GM12878 (cell line): ENCODE results near the gene BCKDHA. TPM values are rescaled to one million over a fixed set of nuclear protein-coding genes. Genes with fewer than 3 reads are reported as not detected.

Experiments
- ATAC-seq: fragments of 200-7000 bp; cut with Tn5 transposase; 3 replicates; pipeline ENCODE4 v1.9.1; 2020; ENCODE audit warnings: mild to moderate bottlenecking, moderate library complexity
- BruUV-seq: library from RNA; stranded (reverse); fragments of 400-500 nt; replicated peaks from 2 replicates; lab custom pipeline; 2021; lab: Mats Ljungman, UMichigan
- CTCF ChIA-PET: fragments of 300-600 bp; sonication (Branson Sonifier 250); formaldehyde crosslinking; extraction: SDS; loops from one replicate; lab custom pipeline; 2021; ENCODE audit warnings: inconsistent platforms; lab: Yijun Ruan, JAX
- POLR2A ChIA-PET: fragments of 350-600 bp; formaldehyde crosslinking; extraction: SDS; loops from one replicate; lab custom pipeline; 2021; ENCODE audit warnings: inconsistent platforms; lab: Charles Lee
- RAD21 ChIA-PET: fragments of 300-600 bp; sonication (Branson Sonifier 250); formaldehyde crosslinking; loops from one replicate; lab custom pipeline; 2023; ENCODE audit warnings: antibody characterized with exemption; ENCODE audit not compliant: unreplicated experiment; lab: Charles Lee
- SMC1A ChIA-PET: fragments of 300-600 bp; sonication (Branson Sonifier 250); formaldehyde crosslinking; loops from one replicate; lab custom pipeline; 2023; ENCODE audit not compliant: unreplicated experiment, uncharacterized antibody; lab: Charles Lee
- DNase-seq: peaks from one replicate; pipeline ENCODE4 v3.0.0-alpha.2; 2011; ENCODE audit warnings: low read depth, low spot score
- FAIRE-seq: peaks from 3 replicates; lab custom pipeline; 2011; peaks lifted over from hg19 to GRCh38; lab: Jason Lieb, UNC
- H2AFZ ChIP-seq: 2 replicates; pipeline ENCODE4 v1.6.0; 2011; ENCODE audit warnings: low read depth, low read length, control low read depth; ENCODE audit not compliant: control insufficient read depth
- H3K27ac ChIP-seq: 2 replicates; pipeline ENCODE4 v1.5.1; 2011; ENCODE audit warnings: control low read depth; ENCODE audit not compliant: control insufficient read depth, insufficient read depth
- H3K27me3 ChIP-seq, 2 experiments: replicated peaks in 1 of 2; 2 replicates each; pipeline versions ENCODE4 v1.6.0 to v1.6.1; 2011; ENCODE audit warnings: low read length in 1 of 2; ENCODE audit not compliant: control insufficient read depth in 2 of 2, insufficient read depth in 2 of 2
- H3K36me3 ChIP-seq, 2 experiments: 2 replicates each; pipeline ENCODE4 v1.5.1; 2011; ENCODE audit warnings: low read length in 1 of 2; ENCODE audit not compliant: control insufficient read depth in 2 of 2, insufficient read depth in 2 of 2
- H3K4me1 ChIP-seq: 2 replicates; pipeline ENCODE4 v1.6.1; 2011; ENCODE audit warnings: mild to moderate bottlenecking, low read length, moderate library complexity, mixed read lengths; ENCODE audit not compliant: control insufficient read depth, insufficient read depth
- H3K4me2 ChIP-seq: 2 replicates; pipeline ENCODE4 v1.6.0; 2011; ENCODE audit warnings: control low read depth; ENCODE audit not compliant: control insufficient read depth, insufficient read depth
- H3K4me3 ChIP-seq: fragments of 200-600 bp; sonication (generic); 2 replicates; pipeline ENCODE4 v1.5.1; 2016
- H3K79me2 ChIP-seq: 2 replicates; pipeline ENCODE4 v1.6.0; 2011; ENCODE audit warnings: low read length; ENCODE audit not compliant: control insufficient read depth, insufficient read depth
- H3K9ac ChIP-seq: 2 replicates; pipeline ENCODE4 v1.8.0; 2011; ENCODE audit warnings: low read length, control low read depth, mixed read lengths; ENCODE audit not compliant: control insufficient read depth, insufficient read depth
- H3K9me3 ChIP-seq: replicated peaks from 3 replicates; pipeline ENCODE4 v1.5.1; 2011; ENCODE audit warnings: mild to moderate bottlenecking, low read length; ENCODE audit not compliant: control insufficient read depth, insufficient read depth
- H4K20me1 ChIP-seq: 2 replicates; pipeline ENCODE4 v1.6.0; 2011; ENCODE audit not compliant: control insufficient read depth, insufficient read depth
- HDGF ChIP-seq: fragments of 450-650 bp; IDR thresholded peaks from 2 replicates; pipeline ENCODE4 v1.6.1; 2016; ENCODE audit warnings: antibody characterized with exemption
- MLLT1 ChIP-seq: fragments of 450-650 bp; IDR thresholded peaks from 2 replicates; pipeline ENCODE4 v1.6.1; 2016; ENCODE audit warnings: mild to moderate bottlenecking
- MYB ChIP-seq: fragments of 150-350 bp; IDR thresholded peaks from 2 replicates; pipeline ENCODE4 v1.6.1; 2014; ENCODE audit warnings: mild to moderate bottlenecking, low read depth, low read length, borderline replicate concordance
- NFIC ChIP-seq: IDR thresholded peaks from 2 replicates; pipeline ENCODE4 v1.6.1; 2012; ENCODE audit warnings: low read depth, mild to moderate bottlenecking, inconsistent platforms, low read length, moderate library complexity
- NR2C1 ChIP-seq: fragments of 450-650 bp; IDR thresholded peaks from 2 replicates; pipeline ENCODE4 v1.6.1; 2017; ENCODE audit warnings: antibody characterized with exemption, mild to moderate bottlenecking, moderate library complexity
- NRF1 ChIP-seq: conservative IDR thresholded peaks from 2 replicates; pipeline ENCODE4 v1.6.1; 2011; ENCODE audit warnings: mild to moderate bottlenecking, low read depth, low read length, improper control_type of control experiment
- TARDBP ChIP-seq: IDR thresholded peaks from 2 replicates; pipeline ENCODE4 v1.6.1; 2016; ENCODE audit warnings: borderline replicate concordance
- WGBS: methylation state at CpG from one replicate; pipeline ENCODE4 v1.1.6; 2016; ENCODE audit warnings: low lambda C conversion rate; ENCODE audit not compliant: insufficient replicate concordance, insufficient coverage; ENCODE audit errors: missing lambda C conversion rate; 5-methylcytosine and 5-hydroxymethylcytosine counted together
- in situ Hi-C: fragments of 300-500 bp; cut with MboI; formaldehyde crosslinking; loops from 9 replicates; pipeline ENCODE4 v1.14.3; 2018; ENCODE audit warnings: mixed read lengths
- intact Hi-C: fragments of 100-400 bp; cut with micrococcal nuclease; formaldehyde crosslinking; loops from one replicate; pipeline ENCODE4 v1.14.2; 2022; ENCODE audit not compliant: unreplicated experiment
- polyA plus RNA-seq, 11 experiments: library from polyadenylated mRNA; depleted of rRNA in 4 of 11; unstranded in 6 of 11; stranded (reverse) in 5 of 11; fragments of >200 nt; fragmentation: Nextera tagmentation in 4 of 11; fragmentation: Illumina TruSeq in 1 of 11; extraction: Ambion mirVana in 4 of 11; extraction: Trizol in 1 of 11; gene quantifications; 1 replicate in 1 of 11; 2 replicates in 10 of 11; pipeline versions ENCODE4 v1.2.1 to v1.2.3, GENCODE V29; 2011 to 2016; ENCODE audit warnings: inconsistent platforms in 2 of 11, missing spikeins in 2 of 11, low read depth in 1 of 11
- total RNA-seq, 4 experiments: library from RNA; depleted of rRNA in 3 of 4; stranded (reverse); fragments of >200 nt in 3 of 4; fragmentation: Illumina TruSeq in 1 of 4; extraction: Trizol in 1 of 4; gene quantifications; 2 replicates each; pipeline versions ENCODE4 v1.2.1 to v1.2.3, GENCODE V29; 2013 to 2021

The BCKDHA gene
- total and polyA plus RNA-seq, 10 of the 15 experiments (the other 5 are each of a cell fraction or from before 2014, with no cell fraction given) = 9.9 to 107 (median 46.4) TPM

GRCh38 chr19:41384351-41384750 is 13.3 kb upstream of the BCKDHA start:
- 72% methylated on average over 5 of the region's 5 CpGs for WGBS
- Histone ChIP-seq H3K27ac (no peak overlapping the region), H3K9me3 (no peaks in the 10 kb centered on the region), H3K4me1 (peaks cover 6% of the 10 kb centered on the region; the same call in 1 of the 2 replicates), H3K79me2 (no peaks in the 10 kb centered on the region), H4K20me1 (no peaks in the 10 kb centered on the region), H3K36me3 (peaks cover 8 to 17% of the 10 kb centered on the region in 2 experiments; a peak in 3 of 4 replicates), H2AFZ (no peak overlapping the region), H3K9ac (no peak overlapping the region), H3K27me3 (no peaks in the 10 kb centered on the region), H3K4me3 (no peak overlapping the region), H3K4me2 (no peak overlapping the region)
- intact Hi-C loops = no loop called here
- POLR2A ChIA-PET = interaction anchor here (1.0 kb wide), 1 partner anchor 20 kb away, joined by 4 read pairs; no protein-coding TSS in a partner anchor
- SMC1A ChIA-PET = interaction anchor here (0.8 kb wide), 1 partner anchor 19 kb away, joined by 3 read pairs; no protein-coding TSS in a partner anchor
- RAD21 ChIA-PET = no interaction called here
- BruUV-seq = no TSS peak
- peak; percentile 66 for ATAC-seq
- no peak for FAIRE-seq
- CTCF ChIA-PET = interaction anchor here (0.6 to 1.1 kb wide), 3 partner anchors 10 to 808 kb away, joined by 3 to 6 read pairs (median 4); no protein-coding TSS in a partner anchor
- in situ Hi-C loops = no loop called here
- TF ChIP-seq HDGF (no peak), NR2C1 (no peak), MYB (no peak), NFIC (no peak), TARDBP (no peak), MLLT1 (no peak), NRF1 (no peak)
- DNase-seq = no peak
